ENCODE data around the gene ST3GAL3. TPM values are rescaled to one million over a fixed set of nuclear protein-coding genes. Genes with fewer than 3 reads are reported as not detected.
A peak's percentile ranks its signal among the peaks of the same experiment; 100 is the strongest.

The ST3GAL3 gene
- total RNA-seq, 2 experiments from 2014 or later, result 18.1 to 26.7 TPM

DNA sequence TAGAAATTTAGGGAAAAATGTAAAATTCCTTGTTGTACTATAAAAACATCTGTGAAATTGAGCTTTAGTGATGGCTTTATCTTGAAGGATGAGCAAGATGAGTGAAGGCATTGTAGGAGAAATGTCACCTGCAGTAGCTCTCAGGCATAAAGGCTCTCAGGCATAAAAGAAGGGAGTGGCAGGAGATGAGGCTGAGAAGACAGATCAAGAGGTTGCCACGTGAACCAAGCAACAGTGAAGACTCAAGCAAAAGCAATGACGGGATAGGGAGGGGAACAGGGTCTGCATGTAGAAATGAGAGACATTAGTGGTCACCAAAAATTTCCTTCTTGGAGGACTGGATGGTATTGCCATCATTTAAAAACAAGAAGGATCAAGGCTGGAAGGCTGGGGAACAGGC lies 98.8 kb downstream of the ST3GAL3 start:
- Mint-ChIP-seq H3K9me3 (ENCODE audit: low read depth) (peaks cover 9% of the 10 kb centered on the region), H3K36me3 (peaks cover 17% of the 10 kb centered on the region), H3K27ac (no peak overlapping the region), H3K4me3 (no peak overlapping the region), H3K4me1 (no peaks in the 10 kb centered on the region), H3K27me3 (no peaks in the 10 kb centered on the region)
- DNase-seq (no peak), ATAC-seq (no peak)
- CTCF ChIA-PET, result no interaction called here

DNA sequence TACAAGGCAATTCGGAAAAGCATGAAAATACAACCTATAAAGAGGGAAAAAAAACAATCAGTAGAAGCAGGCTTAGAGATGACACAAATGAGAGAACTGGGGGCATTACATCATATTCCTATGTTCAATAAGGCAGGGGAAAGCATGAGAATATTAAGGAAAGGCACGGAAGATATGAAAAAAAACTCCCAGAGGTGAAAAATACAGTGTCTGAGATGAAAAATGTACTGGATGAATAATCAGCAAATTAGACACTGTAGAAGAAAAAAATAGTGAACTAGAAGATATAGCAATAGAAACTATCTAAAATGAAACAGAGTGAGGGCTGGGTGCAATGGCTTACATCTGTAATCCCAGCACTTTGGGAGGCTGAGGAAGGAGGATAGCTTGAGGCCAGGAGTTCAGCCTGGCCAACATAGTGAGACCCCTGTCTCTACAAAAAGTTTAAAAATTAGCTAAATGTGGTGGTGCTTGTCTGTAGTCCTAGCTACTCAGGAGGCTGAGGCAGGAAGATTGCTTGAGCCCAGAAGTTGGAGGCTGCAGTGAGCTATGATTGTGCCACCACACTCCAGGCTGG lies 101.8 kb downstream of the ST3GAL3 start:
- H3K27me3 Mint-ChIP-seq, result no peaks in the 10 kb centered on the region
- no peaks in the 10 kb centered on the region for H3K4me1 Mint-ChIP-seq
- H3K27ac Mint-ChIP-seq, result no peak overlapping the region
- peaks cover 16% of the 10 kb centered on the region for H3K36me3 Mint-ChIP-seq
- CTCF ChIA-PET, result no interaction called here
- ATAC-seq (no peak), DNase-seq (no peak)
- peaks cover 9% of the 10 kb centered on the region for H3K9me3 Mint-ChIP-seq (ENCODE audit: low read depth)
- H3K4me3 Mint-ChIP-seq, result no peak overlapping the region

DNA sequence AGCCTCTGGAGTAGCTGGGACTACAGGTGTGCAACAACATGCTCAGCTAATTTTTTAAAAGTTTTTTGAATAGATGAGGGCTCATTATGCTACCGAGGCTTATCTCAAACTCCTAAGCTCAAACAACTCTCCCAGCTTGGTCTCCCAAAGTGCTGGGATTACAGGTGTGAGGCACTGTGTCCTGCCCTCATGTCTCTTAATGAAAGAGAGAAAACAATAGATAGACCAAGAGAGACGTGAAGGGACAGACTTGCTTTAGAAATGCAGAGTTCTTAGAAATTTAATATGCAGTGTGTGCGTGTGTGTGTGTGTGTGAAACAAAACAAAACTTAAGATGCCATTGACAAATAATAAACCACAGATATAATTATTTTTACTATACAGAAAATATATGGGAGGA lies 105.2 kb downstream of the ST3GAL3 start:
- peaks cover 6% of the 10 kb centered on the region for H3K9me3 Mint-ChIP-seq (ENCODE audit: low read depth)
- no peak overlapping the region for H3K27ac Mint-ChIP-seq
- H3K4me3 Mint-ChIP-seq, result no peak overlapping the region
- peaks cover 25% of the 10 kb centered on the region for H3K36me3 Mint-ChIP-seq
- no peaks in the 10 kb centered on the region for H3K4me1 Mint-ChIP-seq
- ATAC-seq (no peak), DNase-seq (no peak)
- CTCF ChIA-PET, result interaction anchor here (1.3 to 1.7 kb wide), 2 partner anchors 12 to 122 kb away, joined by 4 to 5 read pairs; no protein-coding TSS in a partner anchor
- H3K27me3 Mint-ChIP-seq, result no peaks in the 10 kb centered on the region

DNA sequence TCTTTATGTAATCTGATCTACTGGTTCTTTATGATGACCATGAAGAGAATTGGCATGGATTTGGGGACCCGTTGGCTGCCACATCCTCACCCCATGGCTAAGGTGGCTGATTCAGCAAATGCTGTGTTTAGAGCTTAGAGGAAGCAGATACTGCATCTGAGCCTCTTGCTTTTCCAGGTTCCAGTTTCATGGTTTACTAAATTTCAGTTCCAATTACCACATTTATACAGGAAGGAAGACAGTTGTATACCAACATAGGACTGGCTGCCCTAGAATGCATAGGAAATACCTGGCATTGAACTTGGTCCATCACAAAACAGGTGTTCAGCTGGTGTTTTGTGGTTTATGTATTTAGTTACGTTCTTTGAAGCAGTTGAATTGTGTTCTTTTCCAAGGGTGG lies 107.1 kb downstream of the ST3GAL3 start:
- Mint-ChIP-seq H3K27me3 (no peaks in the 10 kb centered on the region), H3K9me3 (ENCODE audit: low read depth) (peaks cover 2% of the 10 kb centered on the region), H3K27ac (no peak overlapping the region), H3K4me1 (no peaks in the 10 kb centered on the region), H3K36me3 (peaks cover 25% of the 10 kb centered on the region), H3K4me3 (no peak overlapping the region)
- CTCF ChIA-PET, result no interaction called here
- DNase-seq (no peak), ATAC-seq (no peak)

DNA sequence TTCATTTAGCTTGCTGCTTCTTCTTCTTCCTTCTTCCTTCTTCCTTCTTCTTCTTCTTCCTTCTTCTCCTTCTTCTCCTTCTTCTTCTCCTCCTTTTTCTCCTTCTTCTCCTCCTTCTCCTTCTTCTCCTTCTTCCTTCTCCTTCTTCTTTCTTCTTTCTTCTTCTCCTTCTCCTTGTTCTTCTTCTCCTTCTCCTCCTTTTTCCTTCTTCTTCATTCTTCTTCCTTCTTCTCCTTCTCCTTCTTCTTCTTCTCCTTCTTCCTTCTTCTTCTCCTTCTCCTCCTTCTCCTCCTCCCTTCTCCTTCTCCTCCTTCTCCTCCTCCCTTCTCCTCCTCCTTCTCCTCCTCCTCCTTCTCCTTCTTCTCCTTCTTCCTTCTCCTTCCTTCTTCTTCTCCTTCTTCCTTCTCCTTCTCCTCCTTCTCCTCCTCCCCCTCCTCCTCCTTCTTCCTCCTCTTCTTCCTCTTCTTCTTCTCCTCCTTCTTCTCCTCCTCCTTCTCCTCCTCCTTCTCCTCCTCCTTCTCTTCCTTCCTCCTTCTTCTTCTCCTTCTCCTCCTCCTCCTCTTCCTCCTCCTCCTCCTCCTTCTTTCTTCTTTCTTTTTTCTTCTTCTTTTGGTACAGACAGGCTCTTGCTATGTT lies 110.1 kb downstream of the ST3GAL3 start:
- Mint-ChIP-seq H3K4me3 (no peak overlapping the region), H3K27me3 (no peaks in the 10 kb centered on the region), H3K27ac (no peak overlapping the region), H3K36me3 (peaks cover 38% of the 10 kb centered on the region), H3K9me3 (ENCODE audit: low read depth) (peaks cover 2% of the 10 kb centered on the region), H3K4me1 (no peaks in the 10 kb centered on the region)
- CTCF ChIA-PET, result interaction anchor here (0.7 kb wide), 1 partner anchor 397 kb away, joined by 5 read pairs; no protein-coding TSS in a partner anchor
- no peak for ATAC-seq
- DNase-seq, result no peak

DNA sequence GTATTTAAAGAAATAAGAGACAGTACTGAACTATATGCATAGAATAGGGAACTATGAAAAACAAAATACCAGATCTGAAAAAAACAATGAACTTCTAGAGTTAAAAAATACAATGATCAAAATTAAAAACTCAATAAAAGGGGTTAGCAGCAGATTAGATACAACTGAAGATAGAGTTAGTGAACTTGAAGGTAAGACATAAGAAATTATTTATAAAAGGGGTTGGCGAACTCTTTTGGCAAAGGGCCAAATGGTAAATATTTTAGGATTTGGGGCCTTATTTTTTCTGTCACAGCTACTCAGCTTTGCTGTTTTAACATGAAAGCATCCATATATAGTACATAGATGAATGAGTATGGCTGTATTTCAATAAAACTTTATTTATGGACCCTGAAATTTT lies 111.4 kb downstream of the ST3GAL3 start:
- Mint-ChIP-seq H3K27ac (no peak overlapping the region), H3K9me3 (ENCODE audit: low read depth) (peaks cover 2% of the 10 kb centered on the region), H3K4me3 (no peak overlapping the region), H3K36me3 (peaks cover 38% of the 10 kb centered on the region), H3K4me1 (no peaks in the 10 kb centered on the region), H3K27me3 (no peaks in the 10 kb centered on the region)
- no peak for ATAC-seq
- CTCF ChIA-PET, result no interaction called here
- no peak for DNase-seq

DNA sequence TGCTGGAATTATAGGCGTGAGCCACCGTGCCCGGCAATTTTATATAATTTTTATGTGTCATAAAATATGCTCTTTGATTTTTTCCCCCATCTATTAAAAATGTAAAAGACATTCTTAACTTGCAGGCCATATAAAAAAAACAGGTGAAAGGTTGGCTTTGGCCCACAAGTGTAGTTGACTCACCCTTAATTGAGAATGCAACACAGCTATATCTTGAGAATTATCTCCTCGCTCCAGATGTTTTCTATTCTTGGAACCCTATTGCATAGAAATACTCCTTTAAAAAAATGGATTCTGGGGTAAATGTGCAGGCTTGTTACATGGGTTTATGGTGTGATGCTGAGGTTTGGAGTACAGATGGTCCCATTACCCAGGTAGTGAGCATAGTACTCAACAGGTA lies 112.0 kb downstream of the ST3GAL3 start:
- ATAC-seq (no peak), DNase-seq (no peak)
- Mint-ChIP-seq H3K4me1 (no peaks in the 10 kb centered on the region), H3K9me3 (ENCODE audit: low read depth) (peaks cover 2% of the 10 kb centered on the region), H3K4me3 (no peak overlapping the region), H3K36me3 (peaks cover 38% of the 10 kb centered on the region), H3K27ac (no peak overlapping the region), H3K27me3 (no peaks in the 10 kb centered on the region)
- CTCF ChIA-PET, result no interaction called here

DNA sequence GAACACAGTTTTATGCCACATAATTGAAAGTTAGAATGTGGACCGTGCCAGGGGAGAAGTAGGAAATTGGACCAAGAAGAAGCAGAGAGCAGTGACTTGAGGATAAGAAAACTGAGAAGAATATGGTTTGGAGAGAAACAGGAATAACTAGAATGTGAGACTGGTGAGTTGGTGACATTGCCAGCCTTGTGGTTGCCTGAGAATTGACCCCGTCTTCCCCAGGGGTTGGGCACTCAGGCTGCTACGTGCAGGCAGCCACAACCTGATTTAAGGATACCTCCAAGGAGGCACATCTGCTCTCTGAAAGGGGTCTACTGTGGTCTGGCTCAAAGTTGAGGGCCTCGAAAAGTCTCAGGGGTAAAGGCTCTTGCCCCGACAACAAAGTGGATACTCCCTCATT lies 114.1 kb downstream of the ST3GAL3 start:
- peaks cover 5% of the 10 kb centered on the region for H3K4me1 Mint-ChIP-seq
- CTCF ChIA-PET, result no interaction called here
- no peak overlapping the region for H3K4me3 Mint-ChIP-seq
- DNase-seq (no peak), ATAC-seq (no peak)
- peaks cover 25% of the 10 kb centered on the region for H3K36me3 Mint-ChIP-seq
- no peak overlapping the region for H3K27ac Mint-ChIP-seq
- H3K27me3 Mint-ChIP-seq, result no peaks in the 10 kb centered on the region
- H3K9me3 Mint-ChIP-seq (ENCODE audit: low read depth), result peaks cover 2% of the 10 kb centered on the region

DNA sequence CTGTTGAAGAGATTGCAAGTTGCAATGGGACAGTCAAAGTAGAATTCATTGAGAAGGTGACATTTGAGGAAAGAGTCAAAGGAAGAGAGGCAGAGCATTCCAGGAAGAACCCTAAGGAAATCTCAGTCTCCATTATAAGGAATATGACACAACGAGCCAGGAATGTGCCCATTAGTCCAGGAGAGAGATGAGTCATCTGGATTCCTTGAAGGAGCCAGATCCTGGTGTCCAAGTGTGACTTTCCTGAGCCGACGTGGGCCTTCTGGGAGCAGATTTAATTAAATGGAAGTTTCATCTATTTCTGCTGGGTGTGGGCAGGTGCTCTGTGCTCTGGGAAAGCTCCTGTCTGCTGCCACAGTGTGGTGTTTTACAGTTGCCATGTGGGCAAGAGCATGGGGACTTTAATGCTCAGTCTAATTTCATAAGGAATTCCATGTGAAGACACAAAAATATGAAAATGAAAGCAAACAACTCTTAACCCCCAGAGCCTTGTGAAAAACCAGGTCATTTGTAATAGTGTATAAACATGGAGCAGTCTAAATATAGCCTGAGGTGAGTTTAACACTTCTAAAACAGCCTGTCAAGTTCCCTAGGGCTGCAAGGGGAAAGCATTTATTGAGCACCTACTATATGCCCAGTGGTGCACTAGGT lies 114.8 kb downstream of the ST3GAL3 start:
- Mint-ChIP-seq H3K9me3 (ENCODE audit: low read depth) (peaks cover 2% of the 10 kb centered on the region), H3K4me1 (peaks cover 5% of the 10 kb centered on the region), H3K27me3 (no peaks in the 10 kb centered on the region), H3K27ac (no peak overlapping the region), H3K4me3 (no peak overlapping the region), H3K36me3 (peaks cover 27% of the 10 kb centered on the region)
- DNase-seq (no peak), ATAC-seq (no peak)
- CTCF ChIA-PET, result no interaction called here

DNA sequence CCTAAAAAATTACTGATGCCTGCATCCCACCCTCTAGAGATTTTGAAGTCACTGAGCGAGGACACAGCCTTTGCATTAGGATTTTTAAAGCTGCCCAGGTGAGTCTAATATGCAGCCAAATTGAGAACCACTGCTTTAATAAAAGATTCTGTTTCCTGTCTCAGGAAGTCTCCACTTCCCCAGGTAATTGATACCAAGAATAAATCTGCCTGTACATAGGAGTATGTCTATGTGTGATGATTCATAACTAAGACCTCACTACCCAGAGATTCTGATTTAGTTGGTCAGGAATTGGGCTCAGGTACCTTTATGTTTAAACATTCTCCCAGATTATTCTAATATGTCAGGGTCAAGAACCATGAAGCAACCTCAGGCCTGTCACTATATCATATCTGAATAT lies 117.5 kb downstream of the ST3GAL3 start:
- H3K4me1 Mint-ChIP-seq, result peaks cover 5% of the 10 kb centered on the region
- ATAC-seq (no peak), DNase-seq (no peak)
- H3K27ac Mint-ChIP-seq, result no peak overlapping the region
- H3K4me3 Mint-ChIP-seq, result no peak overlapping the region
- CTCF ChIA-PET, result interaction anchor here (1.0 to 1.1 kb wide), 3 partner anchors 12 to 61 kb away, joined by 3 to 4 read pairs (median 3); no protein-coding TSS in a partner anchor
- H3K36me3 Mint-ChIP-seq, result peaks cover 14% of the 10 kb centered on the region
- H3K9me3 Mint-ChIP-seq (ENCODE audit: low read depth), result no peaks in the 10 kb centered on the region
- no peaks in the 10 kb centered on the region for H3K27me3 Mint-ChIP-seq

DNA sequence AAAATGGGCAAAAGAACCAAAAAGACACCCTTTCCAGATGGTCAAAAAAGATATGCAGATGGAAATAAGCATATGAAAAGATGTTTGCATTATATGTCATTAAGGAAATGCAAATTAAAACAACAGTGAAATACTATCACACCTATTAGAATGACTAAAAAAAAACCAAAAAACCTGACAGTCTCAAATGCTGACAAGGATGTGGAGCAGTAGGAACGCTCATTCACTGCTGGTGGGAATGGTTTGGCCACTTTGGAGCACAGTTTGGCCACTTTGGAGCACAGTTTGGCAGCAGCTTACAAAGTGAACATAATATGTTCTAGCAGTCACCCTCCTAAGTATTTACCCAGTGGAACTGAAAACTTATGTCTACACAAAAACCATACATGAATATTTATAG lies 121.2 kb downstream of the ST3GAL3 start:
- H3K4me3 Mint-ChIP-seq, result no peak overlapping the region
- CTCF ChIA-PET, result no interaction called here
- no peaks in the 10 kb centered on the region for H3K27me3 Mint-ChIP-seq
- no peak overlapping the region for H3K27ac Mint-ChIP-seq
- H3K36me3 Mint-ChIP-seq, result peaks cover 10% of the 10 kb centered on the region
- ATAC-seq, result no peak
- no peaks in the 10 kb centered on the region for H3K9me3 Mint-ChIP-seq (ENCODE audit: low read depth)
- H3K4me1 Mint-ChIP-seq, result peaks cover 32% of the 10 kb centered on the region
- no peak for DNase-seq

DNA sequence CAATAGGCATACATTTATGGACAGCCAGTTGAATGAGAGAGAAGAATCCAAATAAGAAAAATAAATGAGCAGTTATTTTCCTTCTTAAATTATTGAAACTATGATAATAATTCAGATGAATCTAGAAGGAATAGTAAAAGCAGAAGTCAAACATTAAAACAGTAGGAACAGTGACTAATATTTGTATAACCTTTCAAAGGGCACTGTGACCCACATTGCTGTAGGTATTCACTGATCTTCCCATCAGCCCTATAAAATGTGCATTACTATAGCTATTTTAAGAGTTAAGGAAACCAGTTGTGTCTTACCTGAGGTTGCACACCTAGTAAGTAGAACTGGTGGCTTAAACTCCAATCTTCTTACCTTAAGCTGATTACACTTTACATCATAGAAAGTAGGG lies 123.5 kb downstream of the ST3GAL3 start:
- H3K27me3 Mint-ChIP-seq, result no peaks in the 10 kb centered on the region
- H3K36me3 Mint-ChIP-seq, result peaks cover 11% of the 10 kb centered on the region
- DNase-seq (no peak), ATAC-seq (no peak)
- no peak overlapping the region for H3K27ac Mint-ChIP-seq
- H3K4me3 Mint-ChIP-seq, result no peak overlapping the region
- CTCF ChIA-PET, result no interaction called here
- H3K9me3 Mint-ChIP-seq (ENCODE audit: low read depth), result no peaks in the 10 kb centered on the region
- H3K4me1 Mint-ChIP-seq, result peaks cover 44% of the 10 kb centered on the region

DNA sequence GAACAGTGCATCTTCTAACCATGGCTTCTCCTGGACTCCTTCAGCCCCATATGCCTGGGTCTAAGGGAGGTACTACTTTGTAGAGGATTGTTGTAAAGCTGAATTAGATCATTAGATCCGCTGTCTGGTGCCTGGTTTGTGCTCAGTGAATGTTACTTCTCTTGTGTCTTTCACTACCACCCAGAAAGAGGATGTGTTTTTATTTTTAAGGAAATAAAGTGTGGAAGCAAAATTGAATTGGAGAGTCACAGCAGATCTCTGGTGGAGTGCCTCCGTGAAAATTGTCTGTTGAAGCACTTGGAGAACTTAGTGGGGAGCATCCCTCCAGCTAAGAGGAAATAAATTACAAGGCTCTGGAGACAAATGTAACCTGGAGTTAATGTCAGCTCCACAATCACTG lies 124.5 kb downstream of the ST3GAL3 start:
- no peak for ATAC-seq
- no peak for DNase-seq
- CTCF ChIA-PET, result interaction anchor here (0.8 to 1.3 kb wide), 2 partner anchors 24 to 69 kb away, joined by 3 to 4 read pairs; no protein-coding TSS in a partner anchor
- peaks cover 9% of the 10 kb centered on the region for H3K36me3 Mint-ChIP-seq
- no peaks in the 10 kb centered on the region for H3K27me3 Mint-ChIP-seq
- peak overlapping the region; percentile 3 for H3K27ac Mint-ChIP-seq
- no peaks in the 10 kb centered on the region for H3K9me3 Mint-ChIP-seq (ENCODE audit: low read depth)
- H3K4me3 Mint-ChIP-seq, result no peak overlapping the region
- H3K4me1 Mint-ChIP-seq, result peaks cover 51% of the 10 kb centered on the region

DNA sequence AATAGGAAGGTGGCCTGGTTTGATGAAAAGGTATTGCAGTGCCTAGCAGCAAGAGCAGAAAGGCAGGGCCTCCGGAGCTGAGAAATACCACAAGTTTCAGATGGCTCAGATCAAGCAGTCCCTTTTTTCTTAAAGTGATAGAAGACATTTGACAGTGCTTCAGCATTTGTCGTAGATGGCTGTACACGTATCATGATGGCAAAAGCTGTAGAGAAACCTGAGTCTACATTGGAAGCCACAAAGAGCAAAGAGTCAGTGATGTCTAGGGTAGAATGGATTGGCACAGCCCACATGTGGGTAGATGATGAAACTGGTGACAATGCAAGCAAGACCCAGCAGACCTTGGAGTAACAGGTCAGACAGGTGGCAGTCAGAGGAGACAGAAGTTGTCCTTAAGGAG lies 124.9 kb downstream of the ST3GAL3 start:
- DNase-seq (peak; percentile 46), ATAC-seq (peak; percentile 74)
- H3K4me1 Mint-ChIP-seq, result peaks cover 51% of the 10 kb centered on the region
- peak overlapping the region; percentile 3 for H3K27ac Mint-ChIP-seq
- H3K4me3 Mint-ChIP-seq, result no peak overlapping the region
- peaks cover 8% of the 10 kb centered on the region for H3K36me3 Mint-ChIP-seq
- CTCF ChIA-PET, result interaction anchor here (0.8 to 1.3 kb wide), 2 partner anchors 24 to 69 kb away, joined by 3 to 4 read pairs; no protein-coding TSS in a partner anchor
- no peaks in the 10 kb centered on the region for H3K27me3 Mint-ChIP-seq
- no peaks in the 10 kb centered on the region for H3K9me3 Mint-ChIP-seq (ENCODE audit: low read depth)

All from activated CD8-positive, alpha-beta memory T cell treated with anti-CD3 and anti-CD28 coated beads, Interleukin-2, amount 10 ng/mL, durations not matched to agents 7 days and 5 days (primary cell).